ENCODE results near the gene RC3H1.
"Not testable (repeated sequence)": the region's sequence is repeated elsewhere in the genome, so short reads cannot be mapped to it uniquely, and the experiment has no call there.

DNA sequence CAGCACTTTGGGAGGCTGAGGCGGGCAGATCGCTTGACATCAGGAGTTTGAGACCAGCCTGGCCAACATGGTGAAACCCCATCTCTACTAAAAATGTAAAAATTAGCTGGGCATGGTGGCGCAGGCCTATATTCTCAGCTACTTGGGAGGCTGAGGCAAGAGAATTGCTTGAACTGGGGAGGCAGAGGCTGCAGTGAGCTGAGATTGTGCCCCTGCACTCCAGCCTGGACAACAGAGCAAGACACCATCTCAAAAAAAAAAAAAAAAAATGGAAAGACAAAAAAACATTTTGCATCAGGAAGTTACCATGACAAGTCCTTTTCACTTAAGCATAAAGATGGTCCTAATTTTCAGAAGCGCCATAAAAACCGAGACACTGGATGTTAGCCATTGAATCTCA, 91.6 kb downstream of the RC3H1 start:
- TF ChIP-seq SP1 (IDR thresholded peaks at IDR 0.05; ENCODE audit: low read depth, low read length) = not testable (repeated sequence)
- TF ChIP-seq, protein P1, sequence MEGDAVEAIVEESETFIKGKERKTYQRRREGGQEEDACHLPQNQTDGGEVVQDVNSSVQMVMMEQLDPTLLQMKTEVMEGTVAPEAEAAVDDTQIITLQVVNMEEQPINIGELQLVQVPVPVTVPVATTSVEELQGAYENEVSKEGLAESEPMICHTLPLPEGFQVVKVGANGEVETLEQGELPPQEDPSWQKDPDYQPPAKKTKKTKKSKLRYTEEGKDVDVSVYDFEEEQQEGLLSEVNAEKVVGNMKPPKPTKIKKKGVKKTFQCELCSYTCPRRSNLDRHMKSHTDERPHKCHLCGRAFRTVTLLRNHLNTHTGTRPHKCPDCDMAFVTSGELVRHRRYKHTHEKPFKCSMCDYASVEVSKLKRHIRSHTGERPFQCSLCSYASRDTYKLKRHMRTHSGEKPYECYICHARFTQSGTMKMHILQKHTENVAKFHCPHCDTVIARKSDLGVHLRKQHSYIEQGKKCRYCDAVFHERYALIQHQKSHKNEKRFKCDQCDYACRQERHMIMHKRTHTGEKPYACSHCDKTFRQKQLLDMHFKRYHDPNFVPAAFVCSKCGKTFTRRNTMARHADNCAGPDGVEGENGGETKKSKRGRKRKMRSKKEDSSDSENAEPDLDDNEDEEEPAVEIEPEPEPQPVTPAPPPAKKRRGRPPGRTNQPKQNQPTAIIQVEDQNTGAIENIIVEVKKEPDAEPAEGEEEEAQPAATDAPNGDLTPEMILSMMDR (IDR thresholded peaks at IDR 0.05; ENCODE audit: control extremely low read depth in 1 of 3, insufficient read depth in 1 of 3, low read depth in 1 of 3, low read length in 3 of 3) = not testable (repeated sequence)

All from H1 (cell line).